ENCODE results near the gene CDK18.
"Not testable (repeated sequence)": the region's sequence is repeated elsewhere in the genome, so short reads cannot be mapped to it uniquely, and the experiment has no call there.

DNA sequence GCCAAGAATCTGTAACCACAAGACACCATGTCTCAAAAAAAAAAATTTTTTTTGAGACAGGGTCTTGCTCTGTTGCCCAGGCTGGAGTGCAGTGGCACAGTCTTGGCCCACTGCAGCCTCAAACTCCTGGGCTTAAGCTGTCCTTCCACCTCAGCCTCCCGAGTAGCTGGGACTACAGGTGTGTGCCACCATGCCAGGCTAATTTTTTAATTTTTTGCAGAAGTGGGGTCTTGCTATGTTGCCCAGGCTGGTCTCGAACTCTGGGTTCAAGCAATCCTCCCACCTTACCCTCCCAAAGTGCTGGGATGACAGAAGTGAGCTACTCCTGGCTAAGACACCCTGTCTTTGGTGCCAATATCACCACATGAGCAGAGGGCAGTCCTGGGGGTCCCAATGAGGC, 25.5 kb upstream of the CDK18 start:
- TF ChIP-seq, protein P1, sequence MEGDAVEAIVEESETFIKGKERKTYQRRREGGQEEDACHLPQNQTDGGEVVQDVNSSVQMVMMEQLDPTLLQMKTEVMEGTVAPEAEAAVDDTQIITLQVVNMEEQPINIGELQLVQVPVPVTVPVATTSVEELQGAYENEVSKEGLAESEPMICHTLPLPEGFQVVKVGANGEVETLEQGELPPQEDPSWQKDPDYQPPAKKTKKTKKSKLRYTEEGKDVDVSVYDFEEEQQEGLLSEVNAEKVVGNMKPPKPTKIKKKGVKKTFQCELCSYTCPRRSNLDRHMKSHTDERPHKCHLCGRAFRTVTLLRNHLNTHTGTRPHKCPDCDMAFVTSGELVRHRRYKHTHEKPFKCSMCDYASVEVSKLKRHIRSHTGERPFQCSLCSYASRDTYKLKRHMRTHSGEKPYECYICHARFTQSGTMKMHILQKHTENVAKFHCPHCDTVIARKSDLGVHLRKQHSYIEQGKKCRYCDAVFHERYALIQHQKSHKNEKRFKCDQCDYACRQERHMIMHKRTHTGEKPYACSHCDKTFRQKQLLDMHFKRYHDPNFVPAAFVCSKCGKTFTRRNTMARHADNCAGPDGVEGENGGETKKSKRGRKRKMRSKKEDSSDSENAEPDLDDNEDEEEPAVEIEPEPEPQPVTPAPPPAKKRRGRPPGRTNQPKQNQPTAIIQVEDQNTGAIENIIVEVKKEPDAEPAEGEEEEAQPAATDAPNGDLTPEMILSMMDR (IDR thresholded peaks at IDR 0.05; ENCODE audit: insufficient read depth, low read depth, low read length) = not testable (repeated sequence)
- TF ChIP-seq EZH2 (IDR thresholded peaks at IDR 0.05; ENCODE audit: insufficient read depth, low read length) = not testable (repeated sequence)

Data from astrocyte (in vitro differentiated cells and primary cell).